Right lobe of liver (tissue), 4 donors: ENCODE results near the gene KRTAP5-7.

Source experiments
- POLR2A ChIP-seq: fragments of 450-650 bp; IDR thresholded peaks from one replicate; pipeline ENCODE4 v1.6.1; 2017; ENCODE audit warnings: antibody characterized with exemption, mild to moderate bottlenecking
- TF ChIP-seq, protein P1 (sequence below), 4 donors: fragments of 200-600 bp in 3 of 4; fragments of 450-650 bp in 1 of 4; IDR thresholded peaks; one replicate each; pipeline versions ENCODE4 v1.5.1 to v1.8.0; 2016 to 2022; ENCODE audit warnings: antibody characterized with exemption in 4 of 4, mild to moderate bottlenecking in 2 of 4
- donor health status: DM: no; HTN: no; CAD: no.
- donor health status: DM: no; HTN: no; CAD: no.
- donor health status: DM: no; HTN: yes; CAD: no.

DNA sequence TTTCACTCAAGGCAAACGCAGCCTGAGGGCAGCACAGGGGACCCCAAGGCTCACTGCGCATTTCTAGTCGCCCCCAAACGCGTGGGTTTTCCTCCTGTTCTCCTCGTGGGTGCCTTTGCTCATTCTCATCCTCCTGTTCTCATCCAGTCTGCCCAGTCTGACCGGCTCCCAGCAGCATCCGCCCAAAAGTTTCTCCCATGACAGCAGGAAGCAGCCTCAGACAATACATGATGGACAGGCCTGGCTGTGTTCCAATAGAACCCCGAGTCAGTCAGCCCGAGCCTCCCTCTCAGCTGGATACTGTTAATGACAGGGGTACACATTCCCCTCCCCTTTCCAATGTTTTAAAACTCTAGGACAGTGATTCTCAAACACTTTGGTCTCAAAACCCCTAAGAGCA lies 22.5 kb upstream of the KRTAP5-7 start:
- TF ChIP-seq, protein P1, sequence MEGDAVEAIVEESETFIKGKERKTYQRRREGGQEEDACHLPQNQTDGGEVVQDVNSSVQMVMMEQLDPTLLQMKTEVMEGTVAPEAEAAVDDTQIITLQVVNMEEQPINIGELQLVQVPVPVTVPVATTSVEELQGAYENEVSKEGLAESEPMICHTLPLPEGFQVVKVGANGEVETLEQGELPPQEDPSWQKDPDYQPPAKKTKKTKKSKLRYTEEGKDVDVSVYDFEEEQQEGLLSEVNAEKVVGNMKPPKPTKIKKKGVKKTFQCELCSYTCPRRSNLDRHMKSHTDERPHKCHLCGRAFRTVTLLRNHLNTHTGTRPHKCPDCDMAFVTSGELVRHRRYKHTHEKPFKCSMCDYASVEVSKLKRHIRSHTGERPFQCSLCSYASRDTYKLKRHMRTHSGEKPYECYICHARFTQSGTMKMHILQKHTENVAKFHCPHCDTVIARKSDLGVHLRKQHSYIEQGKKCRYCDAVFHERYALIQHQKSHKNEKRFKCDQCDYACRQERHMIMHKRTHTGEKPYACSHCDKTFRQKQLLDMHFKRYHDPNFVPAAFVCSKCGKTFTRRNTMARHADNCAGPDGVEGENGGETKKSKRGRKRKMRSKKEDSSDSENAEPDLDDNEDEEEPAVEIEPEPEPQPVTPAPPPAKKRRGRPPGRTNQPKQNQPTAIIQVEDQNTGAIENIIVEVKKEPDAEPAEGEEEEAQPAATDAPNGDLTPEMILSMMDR (IDR thresholded peaks at IDR 0.05) = no peak
- no peak for TF ChIP-seq POLR2A
